ENCODE measurements around the gene PPP1R1A.

DNA sequence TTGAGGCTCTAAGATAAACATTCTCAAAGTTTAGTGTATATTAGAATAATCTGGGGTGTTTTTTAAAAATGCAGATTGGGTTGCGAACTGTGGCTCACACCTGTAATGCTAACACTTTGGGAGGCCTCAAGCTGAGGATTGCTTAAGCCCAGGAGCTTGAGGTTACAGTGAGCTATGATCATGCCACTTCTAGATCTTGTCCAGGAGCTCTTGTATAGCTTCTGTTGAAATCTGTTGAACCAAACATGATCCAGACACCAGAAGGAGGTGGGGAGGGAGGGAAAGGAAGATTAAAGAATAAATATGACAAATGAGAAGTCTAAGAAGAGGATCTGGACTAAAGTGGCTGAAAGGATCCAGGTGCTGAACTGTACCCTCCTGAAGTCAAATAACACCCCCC is 24.7 kb downstream of the PPP1R1A start:
- TF ChIP-seq, protein P1, sequence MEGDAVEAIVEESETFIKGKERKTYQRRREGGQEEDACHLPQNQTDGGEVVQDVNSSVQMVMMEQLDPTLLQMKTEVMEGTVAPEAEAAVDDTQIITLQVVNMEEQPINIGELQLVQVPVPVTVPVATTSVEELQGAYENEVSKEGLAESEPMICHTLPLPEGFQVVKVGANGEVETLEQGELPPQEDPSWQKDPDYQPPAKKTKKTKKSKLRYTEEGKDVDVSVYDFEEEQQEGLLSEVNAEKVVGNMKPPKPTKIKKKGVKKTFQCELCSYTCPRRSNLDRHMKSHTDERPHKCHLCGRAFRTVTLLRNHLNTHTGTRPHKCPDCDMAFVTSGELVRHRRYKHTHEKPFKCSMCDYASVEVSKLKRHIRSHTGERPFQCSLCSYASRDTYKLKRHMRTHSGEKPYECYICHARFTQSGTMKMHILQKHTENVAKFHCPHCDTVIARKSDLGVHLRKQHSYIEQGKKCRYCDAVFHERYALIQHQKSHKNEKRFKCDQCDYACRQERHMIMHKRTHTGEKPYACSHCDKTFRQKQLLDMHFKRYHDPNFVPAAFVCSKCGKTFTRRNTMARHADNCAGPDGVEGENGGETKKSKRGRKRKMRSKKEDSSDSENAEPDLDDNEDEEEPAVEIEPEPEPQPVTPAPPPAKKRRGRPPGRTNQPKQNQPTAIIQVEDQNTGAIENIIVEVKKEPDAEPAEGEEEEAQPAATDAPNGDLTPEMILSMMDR (conservative IDR thresholded peaks at IDR 0.05; ENCODE audit: low read depth, low read length) = no peak
- no peak for TF ChIP-seq EZH2 (IDR thresholded peaks at IDR 0.05; ENCODE audit: low read length, unreplicated experiment)
